Ishikawa (cell line): ENCODE data around the gene PLEKHG7.

Experiments
- CEBPB ChIP-seq: IDR thresholded peaks from 2 replicates; pipeline ENCODE4 v1.6.1; 2012
- CREB1 ChIP-seq: IDR thresholded peaks from 2 replicates; pipeline ENCODE4 v1.6.1; 2012; ENCODE audit warnings: low read depth
- EGR1 ChIP-seq: IDR thresholded peaks from 2 replicates; pipeline ENCODE4 v1.6.1; 2012
- EP300 ChIP-seq: IDR thresholded peaks from 2 replicates; pipeline ENCODE4 v1.6.1; 2012; ENCODE audit warnings: borderline replicate concordance
- FOXM1 ChIP-seq: IDR thresholded peaks from 2 replicates; pipeline ENCODE4 v1.6.1; 2012; ENCODE audit warnings: low read depth, borderline replicate concordance
- MAX ChIP-seq: IDR thresholded peaks from 2 replicates; pipeline ENCODE4 v1.6.1; 2012
- NFIC ChIP-seq: IDR thresholded peaks from 2 replicates; pipeline ENCODE4 v1.6.1; 2012
- RAD21 ChIP-seq: IDR thresholded peaks from 2 replicates; pipeline ENCODE4 v1.6.1; 2012; ENCODE audit warnings: low read depth
- REST ChIP-seq: IDR thresholded peaks from 2 replicates; pipeline ENCODE4 v1.6.1; 2012; ENCODE audit warnings: low read depth, mild to moderate bottlenecking
- TAF1 ChIP-seq: IDR thresholded peaks from 2 replicates; pipeline ENCODE4 v1.6.1; 2012; ENCODE audit warnings: low read depth, mild to moderate bottlenecking
- TCF12 ChIP-seq: IDR thresholded peaks from 2 replicates; pipeline ENCODE4 v1.6.1; 2012; ENCODE audit warnings: low read depth
- TEAD4 ChIP-seq: IDR thresholded peaks from 2 replicates; pipeline ENCODE4 v1.6.1; 2012
- YY1 ChIP-seq: IDR thresholded peaks from 2 replicates; pipeline ENCODE4 v1.6.1; 2012; ENCODE audit warnings: low read depth
- ZBTB7A ChIP-seq: IDR thresholded peaks from 2 replicates; pipeline ENCODE4 v1.6.1; 2012; ENCODE audit warnings: low read depth
- TF ChIP-seq, protein P1 (sequence below): IDR thresholded peaks from 2 replicates; pipeline ENCODE4 v1.6.1; 2012

The PLEKHG7 gene

GRCh38 chr12:92775416-92775815 lies 72.6 kb downstream of the PLEKHG7 start:
- TF ChIP-seq CEBPB: no peak
- TF ChIP-seq TCF12: no peak
- TF ChIP-seq MAX: no peak
- no peak for TF ChIP-seq ZBTB7A
- TF ChIP-seq EGR1: no peak

DNA sequence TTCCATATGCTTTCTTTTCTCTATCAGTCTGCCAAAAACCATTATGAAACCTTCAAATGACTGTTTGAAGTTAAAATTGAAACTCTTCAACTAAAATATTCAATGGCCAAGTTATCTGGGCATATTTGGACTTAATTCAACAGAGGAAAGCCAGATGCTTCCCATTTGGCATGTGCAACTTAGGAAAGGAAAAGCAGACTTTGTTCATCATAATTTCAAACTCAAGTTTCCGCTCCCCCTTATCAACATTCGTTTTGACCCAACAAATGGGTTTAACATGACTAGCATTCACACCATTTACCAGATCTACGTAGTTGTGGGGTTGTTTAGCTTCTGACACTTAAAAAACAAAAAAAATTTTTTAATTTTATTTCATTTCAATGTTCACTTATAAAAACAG lies 75.7 kb downstream of the PLEKHG7 start:
- TF ChIP-seq YY1 (no peak), TEAD4 (no peak)

- TF ChIP-seq EP300: no peak
- peak; percentile 25; the same call in 1 of the 2 replicates for TF ChIP-seq CEBPB
- TF ChIP-seq, protein P1, sequence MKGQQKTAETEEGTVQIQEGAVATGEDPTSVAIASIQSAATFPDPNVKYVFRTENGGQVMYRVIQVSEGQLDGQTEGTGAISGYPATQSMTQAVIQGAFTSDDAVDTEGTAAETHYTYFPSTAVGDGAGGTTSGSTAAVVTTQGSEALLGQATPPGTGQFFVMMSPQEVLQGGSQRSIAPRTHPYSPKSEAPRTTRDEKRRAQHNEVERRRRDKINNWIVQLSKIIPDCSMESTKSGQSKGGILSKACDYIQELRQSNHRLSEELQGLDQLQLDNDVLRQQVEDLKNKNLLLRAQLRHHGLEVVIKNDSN: no peak
- TF ChIP-seq TEAD4: no peak
Measured at GRCh38 chr12:92779902-92780301, 77.1 kb downstream of the PLEKHG7 start.

GRCh38 chr12:92784356-92784755 lies 81.6 kb downstream of the PLEKHG7 start:
- TF ChIP-seq CREB1 (no peak), TEAD4 (no peak)
- TF ChIP-seq, protein P1: no peak

- peak; percentile 75 for TF ChIP-seq RAD21
- TF ChIP-seq, protein P1: no peak
Measured at GRCh38 chr12:92784797-92785562, 82.2 kb downstream of the PLEKHG7 start.

- no peak for TF ChIP-seq REST
- TF ChIP-seq YY1: no peak
- no peak for TF ChIP-seq FOXM1
- TF ChIP-seq TEAD4: no peak
- no peak for TF ChIP-seq RAD21
- no peak for TF ChIP-seq TCF12
- no peak for TF ChIP-seq ZBTB7A
- TF ChIP-seq EGR1: no peak
Measured at GRCh38 chr12:92785563-92785950, 82.8 kb downstream of the PLEKHG7 start.

DNA sequence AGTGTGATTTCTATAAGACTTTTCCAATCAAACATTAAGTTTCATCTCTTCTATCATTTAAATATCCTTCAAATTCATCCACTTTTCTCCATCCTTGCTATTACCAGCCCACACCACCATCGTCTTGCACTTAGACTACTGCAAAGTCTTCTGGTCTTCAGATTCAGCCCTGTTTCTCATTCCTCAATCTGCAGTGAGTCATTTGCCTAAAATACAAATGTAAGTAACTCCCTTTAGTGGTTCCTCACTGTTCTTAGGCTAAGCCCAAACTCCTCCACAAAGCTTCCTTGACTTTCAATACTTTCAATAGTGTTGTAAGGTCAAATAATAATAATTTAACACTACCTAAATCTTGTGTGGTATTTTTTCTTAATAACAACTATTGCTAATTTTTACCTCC lies 83.3 kb downstream of the PLEKHG7 start:
- TF ChIP-seq CEBPB (no peak), RAD21 (no peak), ZBTB7A (no peak), EP300 (no peak), TAF1 (no peak), EGR1 (no peak), YY1 (no peak), FOXM1 (no peak), CREB1 (no peak), NFIC (no peak), MAX (no peak), TEAD4 (no peak), TCF12 (no peak), REST (no peak)
- TF ChIP-seq, protein P1: no peak
